HepG2 (cell line): ENCODE data around the gene SIAH1. TPM values are rescaled to one million over a fixed set of nuclear protein-coding genes. Genes with fewer than 3 reads are reported as not detected.

Experiments
- ATAC-seq: fragments of 200-7000 bp; cut with Tn5 transposase; 3 replicates; pipeline ENCODE4 v1.9.1; 2020; ENCODE audit warnings: mild to moderate bottlenecking, moderate library complexity
- BruUV-seq: library from RNA; stranded (reverse); fragments of 400-500 nt; replicated peaks from 2 replicates; lab custom pipeline; 2021; lab: Mats Ljungman, UMichigan
- CTCF ChIA-PET: fragments of 300-600 bp; formaldehyde crosslinking; extraction: SDS; loops from one replicate; lab custom pipeline; 2021; ENCODE audit warnings: low total read pairs, inconsistent platforms, low intra/inter-chr PET ratio; lab: Yijun Ruan, JAX
- POLR2A ChIA-PET: fragments of 350-600 bp; sonication (Branson Sonifier 250); formaldehyde crosslinking; loops from one replicate; lab custom pipeline; 2020; ENCODE audit warnings: antibody characterized with exemption, inconsistent platforms; lab: Yijun Ruan, JAX
- DNase-seq: peaks from one replicate; pipeline ENCODE4 v3.0.0-alpha.2; 2015; ENCODE audit warnings: low spot score
- FAIRE-seq: peaks from 3 replicates; lab custom pipeline; 2011; peaks lifted over from hg19 to GRCh38; lab: Jason Lieb, UNC
- H2AFZ ChIP-seq: one replicate; pipeline ENCODE4 v1.6.1; 2011; ENCODE audit warnings: low read length, inconsistent platforms
- H3K27ac ChIP-seq: fragments of 300-600 bp; 3 replicates; pipeline ENCODE4 v1.8.0; 2011; ENCODE audit warnings: mixed run types, mild to moderate bottlenecking, mixed read lengths, low read length, inconsistent platforms; ENCODE audit not compliant: insufficient read depth; ENCODE audit errors: extremely low read length
- H3K27me3 ChIP-seq, 2 experiments: fragments of 200-600 bp in 1 of 2; 2 replicates in 1 of 2; 3 replicates in 1 of 2; pipeline versions ENCODE4 v1.6.0 to v1.8.0; 2011; ENCODE audit warnings: low read length in 2 of 2, mild to moderate bottlenecking in 2 of 2, moderate library complexity in 2 of 2, inconsistent platforms in 1 of 2; ENCODE audit not compliant: insufficient read depth in 2 of 2, control insufficient read depth in 1 of 2
- H3K36me3 ChIP-seq, 2 experiments: fragments of 200-600 bp in 1 of 2; replicated peaks in 1 of 2; 2 replicates in 1 of 2; 3 replicates in 1 of 2; pipeline versions ENCODE4 v1.5.1 to v1.8.0; 2011; ENCODE audit warnings: low read length in 2 of 2, inconsistent platforms in 1 of 2; ENCODE audit not compliant: insufficient read depth in 2 of 2, control insufficient read depth in 1 of 2
- H3K4me1 ChIP-seq: 2 replicates; pipeline ENCODE4 v1.5.1; 2012; ENCODE audit warnings: low read length, inconsistent platforms; ENCODE audit not compliant: insufficient read depth
- H3K4me2 ChIP-seq: 2 replicates; pipeline ENCODE4 v1.6.0; 2011; ENCODE audit warnings: low read depth, low read length, inconsistent platforms
- H3K4me3 ChIP-seq, 3 experiments: fragments of 200-600 bp in 1 of 3; sonication (generic), shearing (Covaris generic) in 1 of 3; replicated peaks in 1 of 3; 2 replicates each; pipeline ENCODE4 v1.5.1; 2011 to 2016; ENCODE audit warnings: low read length in 3 of 3, inconsistent platforms in 2 of 3, low read depth in 2 of 3, mild to moderate bottlenecking in 2 of 3, control low read depth in 1 of 3, mixed read lengths in 1 of 3; ENCODE audit not compliant: insufficient read depth in 1 of 3
- H3K79me2 ChIP-seq: one replicate; pipeline ENCODE4 v1.6.1; 2011; ENCODE audit warnings: low read length, inconsistent platforms; ENCODE audit not compliant: insufficient read depth
- H3K9ac ChIP-seq: 2 replicates; pipeline ENCODE4 v1.6.0; 2011; ENCODE audit warnings: mild to moderate bottlenecking, low read depth, low read length, inconsistent platforms; ENCODE audit not compliant: insufficient read depth
- H3K9me3 ChIP-seq: 2 replicates; pipeline ENCODE4 v1.5.1; 2012; ENCODE audit warnings: mild to moderate bottlenecking, low read length
- H4K20me1 ChIP-seq: 2 replicates; pipeline ENCODE4 v1.6.0; 2011; ENCODE audit warnings: inconsistent platforms, mild to moderate bottlenecking, low read length, moderate library complexity; ENCODE audit not compliant: insufficient read depth
- CCAR2 ChIP-seq: fragments of 200-400 bp; formaldehyde crosslinking; optimal IDR thresholded peaks from 2 replicates; pipeline ENCODE3; 2018; ENCODE audit warnings: low read depth, mild to moderate bottlenecking, low read length, moderate library complexity
- MBNL3 ChIP-seq: fragments of 250-450 bp; sonication (Bioruptor Pico); conservative IDR thresholded peaks from 2 replicates; pipeline ENCODE4 v1.8.0; 2022; ENCODE audit warnings: mild to moderate bottlenecking, inconsistent platforms
- SPEN ChIP-seq: sonication (generic); formaldehyde crosslinking; IDR thresholded peaks from 2 replicates; pipeline ENCODE4 v1.5.1; 2020; ENCODE audit warnings: low read depth, mild to moderate bottlenecking, missing genetic modification reagents
- ZFY ChIP-seq: sonication (generic); formaldehyde crosslinking; IDR thresholded peaks from 2 replicates; pipeline ENCODE4 v1.4.0; 2020; ENCODE audit warnings: missing genetic modification reagents
- ZNF33B ChIP-seq: sonication (generic); formaldehyde crosslinking; IDR thresholded peaks from 2 replicates; pipeline ENCODE4 v1.5.1; 2020; ENCODE audit warnings: mild to moderate bottlenecking, missing genetic modification reagents
- ZNF549 ChIP-seq: sonication (generic); formaldehyde crosslinking; IDR thresholded peaks from 2 replicates; pipeline ENCODE4 v1.5.0; 2020; ENCODE audit warnings: missing genetic modification reagents
- ZNF670 ChIP-seq: sonication (generic); formaldehyde crosslinking; IDR thresholded peaks from 2 replicates; pipeline ENCODE4 v1.8.0; 2022; ENCODE audit warnings: mild to moderate bottlenecking, missing genetic modification reagents, borderline replicate concordance
- ZNF816 ChIP-seq: sonication (generic); formaldehyde crosslinking; IDR thresholded peaks from 2 replicates; pipeline ENCODE4 v1.8.0; 2022; ENCODE audit warnings: missing genetic modification reagents, mild to moderate bottlenecking, borderline replicate concordance
- WGBS: methylation state at CpG from one replicate; pipeline ENCODE4 v1.1.6; 2017; ENCODE audit warnings: low lambda C conversion rate; 5-methylcytosine and 5-hydroxymethylcytosine counted together
- in situ Hi-C: cut with HindIII; loops from 2 replicates; pipeline ENCODE4 v1.10.0; 2017; ENCODE audit warnings: low pct_unique_long_range_greater_than_20kb; ENCODE audit not compliant: extremely low pct_ligation_motif_present
- intact Hi-C: fragments of 100-400 bp; cut with micrococcal nuclease; formaldehyde crosslinking; loops from one replicate; pipeline ENCODE4 v1.10.0; 2022; ENCODE audit not compliant: unreplicated experiment
- polyA plus RNA-seq, 8 experiments: library from polyadenylated mRNA; depleted of rRNA in 3 of 8; stranded (reverse) in 7 of 8; unstranded in 1 of 8; fragments of >200 nt; fragmentation: Illumina TruSeq in 4 of 8; extraction: Trizol in 4 of 8; gene quantifications; 2 replicates each; pipeline versions ENCODE4 v1.2.1 to v1.2.3, GENCODE V29; 2011 to 2016; ENCODE audit warnings: low read depth in 4 of 8, missing spikeins in 1 of 8, mixed read lengths in 1 of 8; ENCODE audit not compliant: insufficient read depth in 1 of 8
- total RNA-seq, 5 experiments: library from RNA; depleted of rRNA; stranded (reverse); fragments of >200 nt; fragmentation: Illumina TruSeq; extraction: Trizol; gene quantifications; 2 replicates each; pipeline ENCODE4 v1.2.3, GENCODE V29; 2016; ENCODE audit warnings: low read depth in 1 of 5
- TF ChIP-seq, protein P1 (sequence below): sonication (generic); formaldehyde crosslinking; IDR thresholded peaks from 2 replicates; pipeline ENCODE4 v1.8.1; 2022; ENCODE audit warnings: low read depth, mild to moderate bottlenecking, missing genetic modification reagents
- TF ChIP-seq, protein P2 (sequence below): sonication (generic); formaldehyde crosslinking; IDR thresholded peaks from 2 replicates; pipeline ENCODE4 v1.8.1; 2023; ENCODE audit warnings: mild to moderate bottlenecking, missing genetic modification reagents, borderline replicate concordance
- TF ChIP-seq, protein P3 (sequence below): IDR thresholded peaks from 2 replicates; pipeline ENCODE4 v1.6.1; 2012; ENCODE audit warnings: low read length, improper control_type of control experiment

The SIAH1 gene
- total and polyA plus RNA-seq, 2 of the 13 experiments (the other 11 are each of a cell fraction or from before 2014, with no cell fraction given), result 16.0 to 28.6 TPM

DNA sequence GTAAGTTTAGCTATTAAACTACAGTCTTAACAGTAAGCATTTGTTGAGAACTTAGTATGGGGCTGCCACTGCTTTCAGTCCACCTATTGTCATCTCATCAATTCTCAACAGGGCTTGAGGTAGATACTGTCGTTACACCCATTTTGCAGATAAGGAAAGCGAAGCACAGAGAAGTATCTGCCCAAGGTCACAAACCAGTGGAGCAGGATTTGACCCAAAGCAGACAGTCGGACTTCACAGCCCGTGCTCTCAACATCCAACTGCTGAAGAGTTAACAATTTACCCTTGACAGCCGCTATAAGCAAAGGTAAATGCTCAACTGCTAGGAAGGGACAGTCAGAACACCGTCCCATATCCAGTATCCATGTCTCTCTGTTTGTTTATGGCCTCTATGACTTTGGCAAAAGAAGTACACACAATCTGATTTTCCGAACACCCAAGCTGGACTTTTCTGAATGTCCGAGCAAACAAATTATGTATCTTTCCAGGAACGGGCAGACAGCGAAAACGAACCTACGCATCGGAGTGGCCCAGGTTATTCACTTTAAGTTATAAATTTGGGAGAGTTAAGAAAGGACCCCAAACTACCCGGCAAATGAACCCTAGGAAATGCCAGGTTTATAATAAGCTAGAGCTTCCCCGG is 1.2 kb downstream of the SIAH1 start (continued):
- TF ChIP-seq, protein P1, sequence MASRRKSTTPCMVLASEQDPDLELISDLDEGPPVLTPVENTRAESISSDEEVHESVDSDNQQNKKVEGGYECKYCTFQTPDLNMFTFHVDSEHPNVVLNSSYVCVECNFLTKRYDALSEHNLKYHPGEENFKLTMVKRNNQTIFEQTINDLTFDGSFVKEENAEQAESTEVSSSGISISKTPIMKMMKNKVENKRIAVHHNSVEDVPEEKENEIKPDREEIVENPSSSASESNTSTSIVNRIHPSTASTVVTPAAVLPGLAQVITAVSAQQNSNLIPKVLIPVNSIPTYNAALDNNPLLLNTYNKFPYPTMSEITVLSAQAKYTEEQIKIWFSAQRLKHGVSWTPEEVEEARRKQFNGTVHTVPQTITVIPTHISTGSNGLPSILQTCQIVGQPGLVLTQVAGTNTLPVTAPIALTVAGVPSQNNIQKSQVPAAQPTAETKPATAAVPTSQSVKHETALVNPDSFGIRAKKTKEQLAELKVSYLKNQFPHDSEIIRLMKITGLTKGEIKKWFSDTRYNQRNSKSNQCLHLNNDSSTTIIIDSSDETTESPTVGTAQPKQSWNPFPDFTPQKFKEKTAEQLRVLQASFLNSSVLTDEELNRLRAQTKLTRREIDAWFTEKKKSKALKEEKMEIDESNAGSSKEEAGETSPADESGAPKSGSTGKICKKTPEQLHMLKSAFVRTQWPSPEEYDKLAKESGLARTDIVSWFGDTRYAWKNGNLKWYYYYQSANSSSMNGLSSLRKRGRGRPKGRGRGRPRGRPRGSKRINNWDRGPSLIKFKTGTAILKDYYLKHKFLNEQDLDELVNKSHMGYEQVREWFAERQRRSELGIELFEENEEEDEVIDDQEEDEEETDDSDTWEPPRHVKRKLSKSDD, result no peak
- no peak for TF ChIP-seq ZFY (CRISPR knock-in tag)

DNA sequence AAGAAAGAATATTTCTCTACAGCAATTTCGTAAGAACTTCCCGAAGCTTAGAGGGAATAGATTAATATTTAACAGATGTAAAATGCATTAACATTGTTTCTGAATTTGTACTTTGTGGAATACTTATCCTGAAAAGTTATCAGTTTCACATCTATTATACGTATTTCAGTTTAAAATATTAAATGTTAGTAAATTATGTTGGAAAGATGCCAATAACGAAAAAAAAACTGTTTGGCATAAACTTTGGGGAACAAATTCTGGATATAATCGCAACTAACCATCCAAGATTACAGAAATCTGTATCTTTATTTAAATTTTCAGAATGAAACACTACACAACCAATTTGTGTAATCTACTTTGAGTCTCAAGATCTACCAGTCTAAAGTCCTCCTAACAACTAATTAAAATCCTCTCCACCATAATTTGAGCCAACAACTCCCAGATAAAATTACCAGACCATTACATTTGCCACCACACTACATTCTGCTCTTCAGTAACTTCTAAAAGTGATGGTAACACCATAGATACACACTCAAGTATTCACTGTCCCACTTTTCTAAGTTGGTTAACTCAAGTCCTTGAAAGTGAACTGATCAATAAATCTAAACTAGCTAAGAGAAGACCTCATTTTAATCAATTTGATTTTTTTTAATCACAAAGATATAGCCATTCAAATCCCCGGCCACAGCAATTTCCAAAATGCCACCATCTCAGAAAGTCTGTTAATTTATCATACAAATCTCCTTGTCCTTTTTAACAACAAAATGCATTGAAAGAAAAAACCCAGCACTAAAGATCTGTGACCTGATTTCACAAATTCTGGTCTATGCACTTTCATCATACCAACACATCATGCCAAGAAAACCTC is 2.0 kb downstream of the SIAH1 start:
- in situ Hi-C loops, result no loop called here
- CTCF ChIA-PET, result no interaction called here
- TF ChIP-seq, protein P2, sequence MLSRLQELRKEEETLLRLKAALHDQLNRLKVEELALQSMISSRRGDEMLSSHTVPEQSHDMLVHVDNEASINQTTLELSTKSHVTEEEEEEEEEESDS (CRISPR knock-in tag), result no peak
- TF ChIP-seq ZNF549 (CRISPR knock-in tag), result 0 out of 2 replicates have a peak, but pooled peaks have one; percentile 19
- TF ChIP-seq, protein P3, sequence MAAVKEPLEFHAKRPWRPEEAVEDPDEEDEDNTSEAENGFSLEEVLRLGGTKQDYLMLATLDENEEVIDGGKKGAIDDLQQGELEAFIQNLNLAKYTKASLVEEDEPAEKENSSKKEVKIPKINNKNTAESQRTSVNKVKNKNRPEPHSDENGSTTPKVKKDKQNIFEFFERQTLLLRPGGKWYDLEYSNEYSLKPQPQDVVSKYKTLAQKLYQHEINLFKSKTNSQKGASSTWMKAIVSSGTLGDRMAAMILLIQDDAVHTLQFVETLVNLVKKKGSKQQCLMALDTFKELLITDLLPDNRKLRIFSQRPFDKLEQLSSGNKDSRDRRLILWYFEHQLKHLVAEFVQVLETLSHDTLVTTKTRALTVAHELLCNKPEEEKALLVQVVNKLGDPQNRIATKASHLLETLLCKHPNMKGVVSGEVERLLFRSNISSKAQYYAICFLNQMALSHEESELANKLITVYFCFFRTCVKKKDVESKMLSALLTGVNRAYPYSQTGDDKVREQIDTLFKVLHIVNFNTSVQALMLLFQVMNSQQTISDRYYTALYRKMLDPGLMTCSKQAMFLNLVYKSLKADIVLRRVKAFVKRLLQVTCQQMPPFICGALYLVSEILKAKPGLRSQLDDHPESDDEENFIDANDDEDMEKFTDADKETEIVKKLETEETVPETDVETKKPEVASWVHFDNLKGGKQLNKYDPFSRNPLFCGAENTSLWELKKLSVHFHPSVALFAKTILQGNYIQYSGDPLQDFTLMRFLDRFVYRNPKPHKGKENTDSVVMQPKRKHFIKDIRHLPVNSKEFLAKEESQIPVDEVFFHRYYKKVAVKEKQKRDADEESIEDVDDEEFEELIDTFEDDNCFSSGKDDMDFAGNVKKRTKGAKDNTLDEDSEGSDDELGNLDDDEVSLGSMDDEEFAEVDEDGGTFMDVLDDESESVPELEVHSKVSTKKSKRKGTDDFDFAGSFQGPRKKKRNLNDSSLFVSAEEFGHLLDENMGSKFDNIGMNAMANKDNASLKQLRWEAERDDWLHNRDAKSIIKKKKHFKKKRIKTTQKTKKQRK, result no peak
- no peak for TF ChIP-seq CCAR2
- TF ChIP-seq ZNF33B (CRISPR knock-in tag), result no peak
- TF ChIP-seq MBNL3 (CRISPR knock-in tag), result no peak
- TF ChIP-seq SPEN (CRISPR knock-in tag), result no peak
- TF ChIP-seq ZNF670 (CRISPR knock-in tag), result 0 out of 2 replicates have a peak, but pooled peaks have one; percentile 23
- TF ChIP-seq ZNF816 (CRISPR knock-in tag), result no peak

More for the DNA sequence above, 2.0 kb downstream of the SIAH1 start:
- Histone ChIP-seq H3K27ac (peak overlapping the region; percentile 88), H4K20me1 (peaks cover 56% of the 10 kb centered on the region), H3K9ac (peak overlapping the region; percentile 89), H2AFZ (no peak overlapping the region), H3K4me2 (peak overlapping the region; percentile 80), H3K4me3 (peak overlapping the region; percentile 57 to 85 (median 77)), H3K9me3 (no peaks in the 10 kb centered on the region), H3K4me1 (peaks cover 71% of the 10 kb centered on the region), H3K36me3 (no peaks in the 10 kb centered on the region), H3K27me3 (no peaks in the 10 kb centered on the region; a peak in 2 of 5 replicates), H3K79me2 (peaks cover 62% of the 10 kb centered on the region)
- intact Hi-C loops, result no loop called here
- no TSS peak for BruUV-seq
- FAIRE-seq (no peak), DNase-seq (no peak), ATAC-seq (no peak)
- 30% methylated on average over 6 of the region's 6 CpGs for WGBS
- POLR2A ChIA-PET, result interaction anchor here (1.7 to 4.6 kb wide), 3 partner anchors 13 to 27 kb away, joined by 4 to 80 read pairs (median 20); no protein-coding TSS in a partner anchor
